ENCODE results near the gene SP140L. TPM values are rescaled to one million over a fixed set of nuclear protein-coding genes. Genes with fewer than 3 reads are reported as not detected.

Gene SP140L
- polyA plus RNA-seq, 4 donors, result 11.8 to 15.4 (median 13.0) TPM

DNA sequence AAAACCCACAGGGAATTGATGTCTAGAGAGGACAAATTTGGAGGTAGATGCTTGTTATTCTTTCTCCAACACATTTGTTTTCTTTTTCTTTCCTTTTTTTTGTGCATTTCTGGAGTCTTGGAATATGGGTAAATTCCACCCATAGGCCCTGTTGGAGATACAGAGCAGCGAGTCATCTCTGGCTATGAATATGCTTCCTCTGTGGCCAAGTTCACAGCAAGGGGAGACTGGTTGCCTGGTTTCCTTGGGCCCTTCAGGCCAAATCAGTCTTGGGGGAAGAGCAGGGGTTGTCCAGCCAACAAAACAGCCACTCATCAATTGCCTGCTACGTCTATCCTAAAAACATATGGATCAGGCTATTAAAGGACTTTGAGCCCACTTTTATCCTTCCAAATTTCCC, 116.5 kb downstream of the SP140L start:
- 82 to 90% (median 88%) methylated on average over 2 of the region's 2 CpGs for WGBS, 3 donors
- Histone ChIP-seq H3K4me1 (ENCODE audit: control insufficient read depth in 3 of 3, insufficient read depth in 2 of 3, low read depth in 1 of 3, low read length in 2 of 3) (peaks cover 0 to 5% (median 0%) of the 10 kb centered on the region in 3 donors), H3K27ac (ENCODE audit: low read depth in 1 of 3, low read length in 2 of 3) (no peak overlapping the region), H3K9me3 (ENCODE audit: control insufficient read depth in 2 of 2, insufficient read depth in 1 of 2, low read depth in 1 of 2, low read length in 1 of 2) (no peaks in the 10 kb centered on the region), H3K4me3 (ENCODE audit: low read depth in 1 of 3, low read length in 3 of 3) (no peak overlapping the region), H3K36me3 (ENCODE audit: control insufficient read depth in 3 of 3, insufficient read depth in 2 of 3, low read depth in 1 of 3, low read length in 3 of 3) (peaks cover 7 to 28% (median 25%) of the 10 kb centered on the region in 3 donors), H3K27me3 (ENCODE audit: control insufficient read depth in 3 of 3, insufficient read depth in 3 of 3, low read length in 3 of 3) (no peaks in the 10 kb centered on the region)
- DNase-seq (no peak), FAIRE-seq (no peak)

DNA sequence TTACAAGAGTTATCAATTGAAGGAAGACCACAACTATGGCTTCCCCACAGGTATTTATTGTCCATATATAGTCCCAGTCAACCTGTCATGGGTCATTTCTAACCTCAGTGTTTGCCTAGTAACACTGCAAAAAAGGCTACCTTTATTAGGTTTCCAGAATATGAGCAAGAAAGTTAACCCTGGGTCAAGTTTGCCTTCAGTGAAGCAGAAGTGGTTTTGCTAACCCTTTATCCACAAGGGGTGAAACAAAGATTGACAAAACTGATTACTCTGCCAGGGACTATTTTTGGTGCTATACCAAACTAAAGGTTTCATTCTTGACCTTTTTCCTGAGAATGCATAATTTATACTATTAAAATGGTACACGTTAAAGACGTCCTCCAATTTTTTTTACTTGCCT, 117.8 kb downstream of the SP140L start:
- Histone ChIP-seq H3K4me1 (ENCODE audit: control insufficient read depth in 3 of 3, insufficient read depth in 2 of 3, low read depth in 1 of 3, low read length in 2 of 3) (peaks cover 0 to 6% (median 0%) of the 10 kb centered on the region in 3 donors), H3K27me3 (ENCODE audit: control insufficient read depth in 3 of 3, insufficient read depth in 3 of 3, low read length in 3 of 3) (no peaks in the 10 kb centered on the region), H3K4me3 (ENCODE audit: low read depth in 1 of 3, low read length in 3 of 3) (no peak overlapping the region), H3K9me3 (ENCODE audit: control insufficient read depth in 2 of 2, insufficient read depth in 1 of 2, low read depth in 1 of 2, low read length in 1 of 2) (no peaks in the 10 kb centered on the region), H3K27ac (ENCODE audit: low read depth in 1 of 3, low read length in 2 of 3) (no peak overlapping the region), H3K36me3 (ENCODE audit: control insufficient read depth in 3 of 3, insufficient read depth in 2 of 3, low read depth in 1 of 3, low read length in 3 of 3) (peaks cover 10 to 38% (median 34%) of the 10 kb centered on the region in 3 donors)
- no peak for DNase-seq
- 76 to 89% (median 78%) methylated on average over 2 of the region's 2 CpGs for WGBS, 3 donors
- no peak for FAIRE-seq

DNA sequence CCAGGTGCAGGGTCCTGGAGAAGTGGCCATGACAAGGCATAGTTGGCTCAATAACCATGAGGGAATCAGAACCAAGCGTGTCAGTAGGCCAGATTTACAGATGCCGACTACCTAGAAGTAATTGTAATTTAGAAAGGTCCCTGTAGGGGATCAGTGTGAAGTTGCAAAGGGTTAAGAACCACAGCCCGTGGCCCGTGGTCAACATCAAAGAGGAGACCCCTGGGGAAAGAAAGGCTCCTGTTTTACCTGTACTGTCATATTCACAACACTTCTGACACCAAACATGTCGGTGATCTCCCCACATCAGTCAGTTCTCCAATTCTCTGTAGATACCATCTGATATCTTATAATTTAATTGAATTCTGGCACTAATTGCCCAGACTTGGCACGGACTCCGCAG, 120.0 kb downstream of the SP140L start:
- H3K4me1 ChIP-seq (ENCODE audit: control insufficient read depth in 3 of 3, insufficient read depth in 2 of 3, low read depth in 1 of 3, low read length in 2 of 3), result peaks cover 0 to 6% (median 0%) of the 10 kb centered on the region in 3 donors
- H3K9me3 ChIP-seq (ENCODE audit: control insufficient read depth in 2 of 2, insufficient read depth in 1 of 2, low read depth in 1 of 2, low read length in 1 of 2), result no peaks in the 10 kb centered on the region
- DNase-seq, result no peak
- WGBS, 3 donors, result 81 to 89% (median 87%) methylated on average over 7 of the region's 7 CpGs
- H3K36me3 ChIP-seq (ENCODE audit: control insufficient read depth in 3 of 3, insufficient read depth in 2 of 3, low read depth in 1 of 3, low read length in 3 of 3), result peaks cover 12 to 40% (median 36%) of the 10 kb centered on the region in 3 donors
- no peak overlapping the region for H3K4me3 ChIP-seq (ENCODE audit: low read depth in 1 of 3, low read length in 3 of 3)
- FAIRE-seq, result no peak
- H3K27me3 ChIP-seq (ENCODE audit: control insufficient read depth in 3 of 3, insufficient read depth in 3 of 3, low read length in 3 of 3), result no peaks in the 10 kb centered on the region
- peak overlapping the region in 1 of 3 donors; percentile 78 for H3K27ac ChIP-seq (ENCODE audit: low read depth in 1 of 3, low read length in 2 of 3)

DNA sequence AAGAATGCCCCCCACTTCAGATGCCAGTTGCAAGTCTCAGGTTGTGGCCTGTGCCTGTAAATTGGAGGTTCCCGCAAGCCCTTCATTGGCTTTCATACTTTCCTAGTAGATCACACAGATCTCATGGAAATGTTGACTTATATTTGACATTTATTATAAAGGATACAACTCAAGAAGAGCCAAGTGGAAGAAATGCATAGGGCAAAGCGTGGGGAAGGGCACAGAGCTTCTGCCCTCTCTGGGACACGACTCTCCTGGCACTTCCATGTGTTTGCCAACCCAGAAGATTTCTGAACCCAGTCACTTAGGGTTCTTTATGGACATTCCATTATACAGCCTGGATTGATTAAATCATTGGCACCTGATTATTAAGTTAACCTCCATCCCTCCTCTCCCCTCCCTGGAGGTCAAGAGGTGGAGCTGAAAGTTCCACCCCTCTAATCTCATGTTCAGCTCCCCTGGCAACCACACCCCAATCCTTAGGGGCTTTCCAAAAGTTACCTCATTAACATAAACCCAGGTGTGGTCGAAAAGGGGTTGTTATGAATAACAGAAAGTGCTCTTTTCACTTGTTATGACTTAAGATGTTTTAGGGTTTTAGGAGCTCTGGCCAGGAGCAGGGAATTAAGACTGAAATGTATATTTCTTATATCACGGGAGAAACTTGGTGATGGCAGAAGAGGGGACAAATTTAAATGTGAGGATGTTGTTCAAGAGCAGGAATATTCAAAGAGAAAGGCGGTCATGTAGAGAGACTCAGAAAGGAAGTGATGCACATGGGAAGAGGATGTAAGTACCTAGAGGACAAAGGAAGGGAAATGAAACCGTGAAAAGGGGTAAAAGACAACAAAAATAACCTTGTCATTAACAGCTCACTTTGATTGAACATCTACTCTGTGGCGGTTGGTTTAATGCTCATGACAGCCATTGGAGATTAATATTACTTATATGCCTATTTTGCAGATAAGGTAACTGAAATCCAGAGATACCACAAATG, 120.8 kb downstream of the SP140L start:
- H3K27ac ChIP-seq (ENCODE audit: low read depth in 1 of 3, low read length in 2 of 3), result peak overlapping the region in 1 of 3 donors; percentile 78
- WGBS, 3 donors, result 79 to 91% (median 80%) methylated on average over 8 of the region's 8 CpGs
- no peaks in the 10 kb centered on the region for H3K27me3 ChIP-seq (ENCODE audit: control insufficient read depth in 3 of 3, insufficient read depth in 3 of 3, low read length in 3 of 3)
- peaks cover 0 to 6% (median 0%) of the 10 kb centered on the region in 3 donors for H3K4me1 ChIP-seq (ENCODE audit: control insufficient read depth in 3 of 3, insufficient read depth in 2 of 3, low read depth in 1 of 3, low read length in 2 of 3)
- DNase-seq (no peak), FAIRE-seq (no peak)
- H3K4me3 ChIP-seq (ENCODE audit: low read depth in 1 of 3, low read length in 3 of 3), result no peak overlapping the region
- H3K36me3 ChIP-seq (ENCODE audit: control insufficient read depth in 3 of 3, insufficient read depth in 2 of 3, low read depth in 1 of 3, low read length in 3 of 3), result peaks cover 12 to 40% (median 36%) of the 10 kb centered on the region in 3 donors
- no peaks in the 10 kb centered on the region for H3K9me3 ChIP-seq (ENCODE audit: control insufficient read depth in 2 of 2, insufficient read depth in 1 of 2, low read depth in 1 of 2, low read length in 1 of 2)

DNA sequence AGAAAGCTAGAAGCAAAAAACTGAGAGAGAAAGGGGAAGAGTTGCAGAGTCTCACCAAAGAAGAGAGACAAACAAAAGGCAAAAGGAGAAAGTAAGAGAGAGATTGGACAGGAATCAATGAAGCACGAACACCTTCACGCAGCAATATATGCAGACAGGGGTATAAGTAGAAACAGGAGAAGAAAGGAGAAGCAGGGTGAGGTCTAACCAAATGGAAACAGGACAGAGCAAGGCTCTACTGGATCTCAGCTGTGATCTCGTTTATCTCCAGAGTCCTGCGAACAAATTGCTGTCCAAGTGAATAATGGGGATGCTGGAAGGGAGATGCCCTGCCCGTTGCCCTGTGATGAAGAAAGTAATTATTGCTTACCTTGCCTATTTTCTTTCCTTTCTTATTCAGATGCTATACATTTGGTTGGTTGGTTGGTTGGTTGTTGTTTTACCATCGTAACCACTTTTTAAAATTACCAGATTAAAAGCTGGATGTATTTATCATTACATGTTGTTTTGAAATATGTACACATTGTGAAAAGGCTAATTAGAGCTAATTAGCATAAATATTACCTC, 123.0 kb downstream of the SP140L start:
- FAIRE-seq (no peak), DNase-seq (no peak)
- Histone ChIP-seq H3K4me3 (ENCODE audit: low read depth in 1 of 3, low read length in 3 of 3) (no peak overlapping the region), H3K9me3 (ENCODE audit: control insufficient read depth in 2 of 2, insufficient read depth in 1 of 2, low read depth in 1 of 2, low read length in 1 of 2) (peaks cover 0 to 1% of the 10 kb centered on the region in 2 donors), H3K27ac (ENCODE audit: low read depth in 1 of 3, low read length in 2 of 3) (no peak overlapping the region), H3K4me1 (ENCODE audit: control insufficient read depth in 3 of 3, insufficient read depth in 2 of 3, low read depth in 1 of 3, low read length in 2 of 3) (peaks cover 0 to 6% (median 0%) of the 10 kb centered on the region in 3 donors), H3K36me3 (ENCODE audit: control insufficient read depth in 3 of 3, insufficient read depth in 2 of 3, low read depth in 1 of 3, low read length in 3 of 3) (peaks cover 10 to 33% (median 31%) of the 10 kb centered on the region in 3 donors), H3K27me3 (ENCODE audit: control insufficient read depth in 3 of 3, insufficient read depth in 3 of 3, low read length in 3 of 3) (no peaks in the 10 kb centered on the region)
- 87 to 95% (median 87%) methylated on average over 6 of the region's 6 CpGs for WGBS, 3 donors

DNA sequence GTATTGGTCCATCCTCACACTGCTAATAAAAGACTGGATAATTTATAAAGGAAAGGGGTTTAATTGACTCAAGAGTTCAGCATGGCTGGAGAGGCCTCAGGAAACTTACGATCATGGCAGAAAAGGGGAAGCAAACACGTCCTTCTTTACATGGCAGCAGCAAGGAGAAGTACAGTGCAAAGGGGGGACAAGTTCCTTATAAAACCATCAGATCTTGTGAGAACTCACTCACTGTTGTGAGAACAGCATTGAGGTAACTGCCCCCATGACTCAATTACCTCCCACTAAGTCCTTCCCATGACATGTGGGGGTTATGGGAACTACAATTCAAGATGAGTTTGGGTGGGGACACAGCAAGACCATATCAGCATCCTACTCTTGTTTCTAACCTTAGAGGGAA, 126.0 kb downstream of the SP140L start:
- no peaks in the 10 kb centered on the region for H3K27me3 ChIP-seq (ENCODE audit: control insufficient read depth in 3 of 3, insufficient read depth in 3 of 3, low read length in 3 of 3)
- DNase-seq (no peak), FAIRE-seq (no peak)
- H3K4me1 ChIP-seq (ENCODE audit: control insufficient read depth in 3 of 3, insufficient read depth in 2 of 3, low read depth in 1 of 3, low read length in 2 of 3), result peaks cover 0 to 2% (median 0%) of the 10 kb centered on the region in 3 donors
- no peak overlapping the region for H3K4me3 ChIP-seq (ENCODE audit: low read depth in 1 of 3, low read length in 3 of 3)
- no peak overlapping the region for H3K27ac ChIP-seq (ENCODE audit: low read depth in 1 of 3, low read length in 2 of 3)
- WGBS, 3 donors, result 86 to 97% (median 88%) methylated on average over 2 of the region's 2 CpGs
- H3K9me3 ChIP-seq (ENCODE audit: control insufficient read depth in 2 of 2, insufficient read depth in 1 of 2, low read depth in 1 of 2, low read length in 1 of 2), result peaks cover 0 to 8% of the 10 kb centered on the region in 2 donors
- peaks cover 5 to 22% (median 19%) of the 10 kb centered on the region in 3 donors for H3K36me3 ChIP-seq (ENCODE audit: control insufficient read depth in 3 of 3, insufficient read depth in 2 of 3, low read depth in 1 of 3, low read length in 3 of 3)

Other genes with a start within 250 kb of the SP140L start
- gene SP110, start 107.2 kb upstream of the SP140L start, polyA plus RNA-seq, result 10 to 100 TPM; 11.2 to 13.7 (median 11.7) TPM
- 1 to 10 TPM in 3 of 4 donors, not detected in 1; 1.5 to 3.0 (median 1.5) TPM for gene SP140, start 101.5 kb upstream of the SP140L start, polyA plus RNA-seq
- 10 to 100 TPM; 38.7 to 55.4 (median 46.9) TPM for gene SP100, start 89.0 kb downstream of the SP140L start, polyA plus RNA-seq